GM12873 (cell line): Measurements from ENCODE around the gene TBC1D23.

Source experiments
- TF ChIP-seq, protein P1 (sequence below): IDR thresholded peaks from 2 replicates; pipeline ENCODE4 v1.5.1; 2012; ENCODE audit warnings: low read depth, mild to moderate bottlenecking, moderate library complexity, low read length, control low read depth; ENCODE audit not compliant: insufficient read depth; ENCODE audit errors: missing control alignments

Gene TBC1D23

DNA sequence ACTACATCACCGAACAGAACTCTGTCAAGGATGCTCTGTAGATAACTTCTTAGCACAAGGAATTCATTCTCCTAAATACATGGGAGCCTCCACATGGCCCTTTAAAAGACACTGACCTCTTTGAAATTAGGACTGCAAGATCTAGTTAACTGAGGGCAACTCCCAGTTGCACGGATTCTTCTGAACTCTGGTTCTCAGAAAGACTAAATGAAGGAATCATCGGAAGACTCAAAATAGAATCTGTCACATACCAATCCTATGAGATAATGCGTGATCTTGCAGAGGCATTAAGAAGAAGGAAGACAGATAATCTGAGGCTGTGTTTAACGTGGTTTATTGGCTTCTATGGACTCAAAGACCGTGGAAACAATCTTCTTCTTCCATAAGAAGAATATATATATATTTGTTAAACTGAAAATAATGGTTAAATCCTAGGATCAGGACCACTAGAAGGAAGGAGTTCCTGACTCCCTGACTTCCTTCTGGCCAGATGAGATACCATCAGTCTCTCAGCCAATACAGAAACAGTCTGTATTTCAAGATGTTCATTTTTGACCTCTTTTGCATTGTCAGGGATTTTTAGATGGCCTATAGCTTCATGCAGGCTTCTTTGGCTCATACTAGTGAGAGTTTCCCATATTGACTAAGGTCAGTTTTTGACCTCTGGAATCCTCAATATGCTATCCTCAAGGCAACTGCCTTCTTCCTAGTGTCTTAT is 33.9 kb upstream of the TBC1D23 start:
- TF ChIP-seq, protein P1, sequence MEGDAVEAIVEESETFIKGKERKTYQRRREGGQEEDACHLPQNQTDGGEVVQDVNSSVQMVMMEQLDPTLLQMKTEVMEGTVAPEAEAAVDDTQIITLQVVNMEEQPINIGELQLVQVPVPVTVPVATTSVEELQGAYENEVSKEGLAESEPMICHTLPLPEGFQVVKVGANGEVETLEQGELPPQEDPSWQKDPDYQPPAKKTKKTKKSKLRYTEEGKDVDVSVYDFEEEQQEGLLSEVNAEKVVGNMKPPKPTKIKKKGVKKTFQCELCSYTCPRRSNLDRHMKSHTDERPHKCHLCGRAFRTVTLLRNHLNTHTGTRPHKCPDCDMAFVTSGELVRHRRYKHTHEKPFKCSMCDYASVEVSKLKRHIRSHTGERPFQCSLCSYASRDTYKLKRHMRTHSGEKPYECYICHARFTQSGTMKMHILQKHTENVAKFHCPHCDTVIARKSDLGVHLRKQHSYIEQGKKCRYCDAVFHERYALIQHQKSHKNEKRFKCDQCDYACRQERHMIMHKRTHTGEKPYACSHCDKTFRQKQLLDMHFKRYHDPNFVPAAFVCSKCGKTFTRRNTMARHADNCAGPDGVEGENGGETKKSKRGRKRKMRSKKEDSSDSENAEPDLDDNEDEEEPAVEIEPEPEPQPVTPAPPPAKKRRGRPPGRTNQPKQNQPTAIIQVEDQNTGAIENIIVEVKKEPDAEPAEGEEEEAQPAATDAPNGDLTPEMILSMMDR, result no peak

GRCh38 chr3:100227511-100227921 is 33.3 kb upstream of the TBC1D23 start:
- TF ChIP-seq, protein P1, result no peak

DNA sequence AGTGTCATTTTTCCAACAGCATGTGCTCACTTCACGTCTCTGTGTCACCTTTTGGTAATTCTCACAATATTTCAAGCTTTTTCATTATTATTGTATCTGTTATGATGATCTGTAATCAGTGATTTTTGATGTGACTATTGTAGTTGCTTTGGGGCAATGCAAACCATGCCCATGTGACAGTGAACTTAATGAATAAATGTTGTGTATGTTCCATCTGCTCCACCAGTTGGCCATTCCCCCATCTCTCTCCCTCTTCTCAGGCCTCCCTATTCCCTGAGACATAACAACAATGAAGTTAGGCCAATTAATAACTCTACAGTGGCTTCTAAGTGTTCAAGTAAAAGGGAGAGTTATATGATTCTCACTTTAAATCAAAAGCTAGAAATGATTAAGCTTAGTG is 32.5 kb upstream of the TBC1D23 start:
- TF ChIP-seq, protein P1, result no peak

DNA sequence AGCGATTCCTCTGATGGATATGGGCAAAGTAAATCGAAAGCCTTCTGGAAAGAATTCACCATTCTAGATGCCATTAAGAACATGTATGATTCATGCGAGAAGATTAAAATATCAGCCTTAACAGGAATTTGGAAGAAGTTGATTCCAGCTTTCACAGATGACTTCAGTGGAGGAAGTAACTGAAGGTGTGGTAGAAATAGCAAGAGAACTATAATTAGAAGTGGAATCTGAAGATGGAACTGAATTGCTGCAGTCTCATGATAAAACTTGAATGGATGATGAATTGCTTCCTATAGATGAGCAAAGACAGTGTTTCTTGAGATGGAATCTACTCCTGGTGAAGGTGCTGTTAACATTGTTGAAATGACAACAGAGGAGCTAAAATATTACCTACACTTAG is 30.1 kb upstream of the TBC1D23 start:
- TF ChIP-seq, protein P1, result no peak

- TF ChIP-seq, protein P1, result no peak
These were observed 29.1 kb upstream of the TBC1D23 start for GRCh38 chr3:100231668-100232067.

DNA sequence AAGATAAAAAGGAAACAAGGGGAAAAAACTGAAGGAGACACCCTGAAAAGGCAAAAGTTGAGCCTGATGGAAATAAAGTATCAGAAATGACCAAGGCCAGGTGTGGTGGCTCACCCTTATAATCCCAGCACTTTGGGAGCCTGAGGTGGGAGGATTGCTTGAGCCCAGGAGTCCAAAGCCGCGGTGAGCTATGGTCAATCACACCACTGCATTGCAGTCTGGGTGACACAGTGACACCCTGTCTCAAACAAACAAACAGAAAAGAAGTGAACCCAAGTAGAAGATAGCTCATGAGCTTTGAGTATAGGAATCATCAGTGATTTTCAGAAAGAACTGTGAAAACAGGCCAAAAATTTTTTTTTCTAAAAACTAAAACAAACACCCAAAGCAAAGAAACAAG is 26.4 kb upstream of the TBC1D23 start:
- TF ChIP-seq, protein P1, result no peak

- TF ChIP-seq, protein P1, result no peak
These were observed 22.2 kb upstream of the TBC1D23 start for GRCh38 chr3:100238599-100238998.

DNA sequence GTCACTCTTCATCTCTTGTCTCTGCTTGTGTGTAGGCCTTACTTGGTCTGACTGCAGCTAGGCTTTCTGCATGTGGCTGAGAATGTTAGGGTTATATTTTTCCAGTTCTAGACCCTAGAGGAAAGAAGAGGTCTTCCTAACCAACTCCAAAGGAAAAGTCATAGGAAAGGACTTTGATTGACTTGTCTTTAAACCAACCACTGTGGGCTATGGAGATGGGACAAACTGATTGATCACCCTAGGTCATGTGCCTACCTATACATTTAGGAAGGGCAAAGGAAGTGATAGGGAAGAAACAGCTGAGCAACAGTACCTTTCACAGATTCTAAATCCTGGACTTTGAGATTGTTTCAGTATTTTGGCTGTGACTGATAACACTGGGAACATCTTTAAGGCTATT is 16.5 kb upstream of the TBC1D23 start:
- TF ChIP-seq, protein P1, result no peak
